ENCODE data around the gene LRRC28.

GRCh38 chr15:99241752-99242151, 9.5 kb upstream of the LRRC28 start:
- TF ChIP-seq, protein P1, sequence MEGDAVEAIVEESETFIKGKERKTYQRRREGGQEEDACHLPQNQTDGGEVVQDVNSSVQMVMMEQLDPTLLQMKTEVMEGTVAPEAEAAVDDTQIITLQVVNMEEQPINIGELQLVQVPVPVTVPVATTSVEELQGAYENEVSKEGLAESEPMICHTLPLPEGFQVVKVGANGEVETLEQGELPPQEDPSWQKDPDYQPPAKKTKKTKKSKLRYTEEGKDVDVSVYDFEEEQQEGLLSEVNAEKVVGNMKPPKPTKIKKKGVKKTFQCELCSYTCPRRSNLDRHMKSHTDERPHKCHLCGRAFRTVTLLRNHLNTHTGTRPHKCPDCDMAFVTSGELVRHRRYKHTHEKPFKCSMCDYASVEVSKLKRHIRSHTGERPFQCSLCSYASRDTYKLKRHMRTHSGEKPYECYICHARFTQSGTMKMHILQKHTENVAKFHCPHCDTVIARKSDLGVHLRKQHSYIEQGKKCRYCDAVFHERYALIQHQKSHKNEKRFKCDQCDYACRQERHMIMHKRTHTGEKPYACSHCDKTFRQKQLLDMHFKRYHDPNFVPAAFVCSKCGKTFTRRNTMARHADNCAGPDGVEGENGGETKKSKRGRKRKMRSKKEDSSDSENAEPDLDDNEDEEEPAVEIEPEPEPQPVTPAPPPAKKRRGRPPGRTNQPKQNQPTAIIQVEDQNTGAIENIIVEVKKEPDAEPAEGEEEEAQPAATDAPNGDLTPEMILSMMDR (IDR thresholded peaks at IDR 0.05): no peak
- TF ChIP-seq POLR2A (IDR thresholded peaks at IDR 0.05) (no peak), POLR2AphosphoS5 (IDR thresholded peaks at IDR 0.05) (no peak)
